PC-9 (cell line): ENCODE data around the gene STYXL1.

Experiments used
- EZH2 ChIP-seq: fragments of 200-600 bp; sonication (generic); IDR thresholded peaks from 2 replicates; pipeline ENCODE4 v1.8.0; 2017; ENCODE audit warnings: antibody characterized with exemption, low read depth
- TF ChIP-seq, protein P1 (sequence below): fragments of 200-600 bp; sonication (generic); conservative IDR thresholded peaks from 2 replicates; pipeline ENCODE4 v1.6.1; 2017; ENCODE audit warnings: mixed run types, antibody characterized with exemption, mild to moderate bottlenecking, moderate library complexity

DNA sequence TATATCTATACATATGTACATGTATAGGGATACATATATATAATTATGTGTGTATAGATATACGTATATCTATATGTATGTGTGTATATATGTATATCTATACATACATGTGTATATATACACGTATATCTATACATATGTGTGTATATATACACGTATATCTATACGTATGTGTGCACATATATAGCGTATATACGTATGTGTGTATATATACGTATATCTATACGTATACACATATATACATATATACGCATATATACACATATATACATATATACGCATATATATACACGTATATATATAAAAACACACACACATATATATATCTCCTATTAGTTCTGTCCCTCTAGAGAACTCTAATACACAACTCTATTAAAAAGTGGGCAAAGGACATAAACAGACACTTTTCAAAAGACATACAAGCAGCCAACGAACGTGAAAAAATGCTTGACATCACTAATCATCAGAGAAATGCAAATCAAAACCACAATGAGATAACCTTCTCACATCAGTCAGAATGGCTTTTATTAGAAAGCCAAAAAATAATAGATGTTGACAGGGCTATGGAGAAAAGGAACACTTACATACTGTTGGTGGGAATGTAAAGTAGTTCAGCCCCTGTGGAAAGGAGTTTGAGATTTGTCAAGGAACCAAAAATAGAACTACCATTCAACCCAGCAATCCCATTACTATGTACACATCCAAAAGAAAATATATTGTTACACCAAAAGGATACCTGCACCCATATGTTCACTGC, 31.4 kb downstream of the STYXL1 start:
- TF ChIP-seq, protein P1, sequence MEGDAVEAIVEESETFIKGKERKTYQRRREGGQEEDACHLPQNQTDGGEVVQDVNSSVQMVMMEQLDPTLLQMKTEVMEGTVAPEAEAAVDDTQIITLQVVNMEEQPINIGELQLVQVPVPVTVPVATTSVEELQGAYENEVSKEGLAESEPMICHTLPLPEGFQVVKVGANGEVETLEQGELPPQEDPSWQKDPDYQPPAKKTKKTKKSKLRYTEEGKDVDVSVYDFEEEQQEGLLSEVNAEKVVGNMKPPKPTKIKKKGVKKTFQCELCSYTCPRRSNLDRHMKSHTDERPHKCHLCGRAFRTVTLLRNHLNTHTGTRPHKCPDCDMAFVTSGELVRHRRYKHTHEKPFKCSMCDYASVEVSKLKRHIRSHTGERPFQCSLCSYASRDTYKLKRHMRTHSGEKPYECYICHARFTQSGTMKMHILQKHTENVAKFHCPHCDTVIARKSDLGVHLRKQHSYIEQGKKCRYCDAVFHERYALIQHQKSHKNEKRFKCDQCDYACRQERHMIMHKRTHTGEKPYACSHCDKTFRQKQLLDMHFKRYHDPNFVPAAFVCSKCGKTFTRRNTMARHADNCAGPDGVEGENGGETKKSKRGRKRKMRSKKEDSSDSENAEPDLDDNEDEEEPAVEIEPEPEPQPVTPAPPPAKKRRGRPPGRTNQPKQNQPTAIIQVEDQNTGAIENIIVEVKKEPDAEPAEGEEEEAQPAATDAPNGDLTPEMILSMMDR: no peak
- TF ChIP-seq EZH2: no peak
